ENCODE data around the gene MGAT4C.
"Not testable (repeated sequence)": the region's sequence is repeated elsewhere in the genome, so short reads cannot be mapped to it uniquely, and the experiment has no call there.

The MGAT4C gene

DNA sequence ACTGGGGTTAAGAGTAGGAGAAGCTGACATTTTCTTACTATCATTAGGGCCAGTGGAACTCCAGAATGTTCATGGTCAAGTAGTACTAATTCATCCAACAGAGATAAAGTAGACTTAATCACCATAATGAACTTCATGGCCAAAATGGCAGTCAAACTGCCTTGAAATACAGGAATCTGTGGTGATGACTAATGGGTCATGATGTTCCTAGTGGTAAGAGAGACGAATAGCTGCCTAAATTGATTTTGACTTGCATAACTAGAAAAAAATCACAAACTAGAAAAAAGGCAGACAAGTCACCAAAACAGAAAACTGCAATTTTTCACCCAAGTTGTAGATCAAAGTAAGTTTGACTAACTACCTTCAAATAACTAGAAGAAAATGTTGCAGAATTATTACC, 138.5 kb downstream of the MGAT4C start:
- TF ChIP-seq POU2F2 (IDR thresholded peaks at IDR 0.05; ENCODE audit: low read depth, low read length), result no peak
- TF ChIP-seq POLR2A (IDR thresholded peaks at IDR 0.05; ENCODE audit: low read depth, low read length), result no peak
- no peak for TF ChIP-seq POLR2AphosphoS5 (IDR thresholded peaks at IDR 0.05; ENCODE audit: low read depth, low read length)
- no peak for TF ChIP-seq SPI1 (IDR thresholded peaks at IDR 0.05; ENCODE audit: low read depth, low read length)
- no peak for TF ChIP-seq TAF1 (IDR thresholded peaks at IDR 0.05; ENCODE audit: low read depth, low read length)
- TF ChIP-seq PAX5 (IDR thresholded peaks at IDR 0.05; ENCODE audit: insufficient read depth, low read length, severe bottlenecking), result no peak
- no peak for FAIRE-seq
- no peak for DNase-seq (ENCODE audit: insufficient read length, low spot score)

DNA sequence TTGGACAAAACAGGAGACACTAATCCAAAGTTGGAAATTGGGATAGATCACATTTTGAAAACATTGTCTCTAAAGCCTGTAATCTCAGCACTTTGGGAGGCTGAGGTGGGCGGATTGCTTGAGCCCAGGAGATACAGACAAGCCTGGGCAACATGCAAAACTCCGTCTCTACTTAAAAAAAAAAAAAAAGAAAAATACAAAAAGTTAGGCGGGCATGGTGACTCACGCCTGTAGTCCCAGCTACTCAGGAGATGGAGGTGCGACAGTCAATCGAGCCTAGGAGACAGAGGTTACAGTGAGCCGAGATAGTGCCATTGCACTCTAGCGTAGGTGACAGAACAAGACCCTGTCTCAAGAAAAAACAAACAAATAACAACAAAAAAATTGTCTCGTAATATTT, 152.1 kb downstream of the MGAT4C start:
- TF ChIP-seq POLR2A (IDR thresholded peaks at IDR 0.05; ENCODE audit: low read depth, low read length) (no peak), PAX5 (IDR thresholded peaks at IDR 0.05; ENCODE audit: insufficient read depth, low read length, severe bottlenecking) (no peak), TAF1 (IDR thresholded peaks at IDR 0.05; ENCODE audit: low read depth, low read length) (no peak), POLR2AphosphoS5 (IDR thresholded peaks at IDR 0.05; ENCODE audit: low read depth, low read length) (no peak)
- FAIRE-seq, result no peak
- DNase-seq (ENCODE audit: insufficient read length, low spot score), result no peak

- TF ChIP-seq PAX5 (IDR thresholded peaks at IDR 0.05; ENCODE audit: insufficient read depth, low read length, severe bottlenecking), result no peak
- TF ChIP-seq POU2F2 (IDR thresholded peaks at IDR 0.05; ENCODE audit: low read depth, low read length), result no peak
- no peak for TF ChIP-seq TAF1 (IDR thresholded peaks at IDR 0.05; ENCODE audit: low read depth, low read length)
- TF ChIP-seq POLR2A (IDR thresholded peaks at IDR 0.05; ENCODE audit: low read depth, low read length), result no peak
- TF ChIP-seq SPI1 (IDR thresholded peaks at IDR 0.05; ENCODE audit: low read depth, low read length), result no peak
- no peak for TF ChIP-seq POLR2AphosphoS5 (IDR thresholded peaks at IDR 0.05; ENCODE audit: low read depth, low read length)
- FAIRE-seq, result no peak
- no peak for DNase-seq (ENCODE audit: insufficient read length, low spot score)
These were observed 159.0 kb downstream of the MGAT4C start for GRCh38 chr12:86097161-86097560.

- no peak for DNase-seq (ENCODE audit: insufficient read length, low spot score)
- no peak for FAIRE-seq
- no peak for TF ChIP-seq POU2F2 (IDR thresholded peaks at IDR 0.05; ENCODE audit: low read depth, low read length)
- TF ChIP-seq POLR2AphosphoS5 (IDR thresholded peaks at IDR 0.05; ENCODE audit: low read depth, low read length), result no peak
- TF ChIP-seq TAF1 (IDR thresholded peaks at IDR 0.05; ENCODE audit: low read depth, low read length), result no peak
- no peak for TF ChIP-seq POLR2A (IDR thresholded peaks at IDR 0.05; ENCODE audit: low read depth, low read length)
- TF ChIP-seq SPI1 (IDR thresholded peaks at IDR 0.05; ENCODE audit: low read depth, low read length), result no peak
- TF ChIP-seq PAX5 (IDR thresholded peaks at IDR 0.05; ENCODE audit: insufficient read depth, low read length, severe bottlenecking), result no peak
These were observed 164.5 kb downstream of the MGAT4C start for GRCh38 chr12:86091681-86092080.

DNA sequence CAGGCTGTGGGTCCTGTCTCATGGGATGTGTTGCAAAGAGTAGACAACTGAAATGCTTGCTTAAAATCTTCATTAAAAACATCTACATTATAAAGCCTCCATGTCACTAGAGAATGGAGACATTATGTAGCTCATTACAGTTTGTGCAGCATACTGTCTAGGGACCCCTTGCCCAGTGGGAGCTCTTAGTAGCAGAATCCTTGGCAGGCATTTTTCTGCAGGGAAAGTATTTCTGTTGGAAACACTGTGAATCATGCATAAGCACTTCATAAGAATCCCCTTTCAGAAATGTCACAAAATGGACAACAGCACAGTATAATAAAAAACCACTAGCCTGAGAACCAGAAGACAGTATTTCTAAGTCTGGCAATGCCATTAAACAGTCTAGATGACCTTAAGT, 174.3 kb downstream of the MGAT4C start:
- no peak for TF ChIP-seq TAF1 (IDR thresholded peaks at IDR 0.05; ENCODE audit: low read depth, low read length)
- no peak for TF ChIP-seq SPI1 (IDR thresholded peaks at IDR 0.05; ENCODE audit: low read depth, low read length)
- TF ChIP-seq POU2F2 (IDR thresholded peaks at IDR 0.05; ENCODE audit: low read depth, low read length), result no peak
- no peak for TF ChIP-seq PAX5 (IDR thresholded peaks at IDR 0.05; ENCODE audit: insufficient read depth, low read length, severe bottlenecking)
- no peak for TF ChIP-seq POLR2AphosphoS5 (IDR thresholded peaks at IDR 0.05; ENCODE audit: low read depth, low read length)
- no peak for TF ChIP-seq POLR2A (IDR thresholded peaks at IDR 0.05; ENCODE audit: low read depth, low read length)
- DNase-seq (ENCODE audit: insufficient read length, low spot score) (no peak), FAIRE-seq (no peak)

GRCh38 chr12:86059052-86059451, 197.1 kb downstream of the MGAT4C start:
- not testable (repeated sequence) for FAIRE-seq; DNase-seq (ENCODE audit: insufficient read length, low spot score)

DNA sequence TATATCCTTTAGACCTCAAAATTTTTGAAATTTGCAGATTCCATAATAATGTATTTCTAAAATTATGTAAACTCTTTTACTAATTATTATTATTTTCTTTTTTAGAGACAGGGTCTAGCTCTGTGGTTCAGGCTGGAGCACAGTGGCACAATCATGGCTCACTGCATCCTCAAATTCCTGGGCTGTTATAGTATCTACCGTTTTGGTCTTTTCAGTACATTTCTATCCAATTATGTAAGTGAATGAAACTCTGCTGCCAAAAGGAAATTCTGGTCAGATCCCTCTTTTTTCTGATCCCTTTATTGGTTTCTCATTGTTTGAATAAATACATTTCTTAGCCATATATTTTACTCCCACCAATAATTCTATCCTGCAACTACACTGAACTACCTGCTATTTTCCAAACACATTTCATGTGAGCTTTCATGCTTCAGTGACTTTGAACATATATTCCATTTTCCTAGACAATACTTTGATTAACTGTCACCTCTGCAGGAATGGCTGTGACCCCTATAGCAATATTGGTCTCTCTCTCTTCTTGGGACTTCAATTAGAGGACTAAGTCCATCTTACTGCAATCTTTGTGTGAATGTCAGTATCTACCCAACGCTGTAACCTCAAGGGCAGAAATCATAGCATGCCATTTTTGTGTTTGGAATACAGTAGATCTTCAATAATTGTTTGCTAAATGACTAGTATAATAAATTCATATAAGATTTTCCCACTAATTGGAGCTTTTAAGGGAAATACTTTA, 198.9 kb downstream of the MGAT4C start:
- FAIRE-seq, result no peak
- DNase-seq (ENCODE audit: insufficient read length, low spot score), result no peak
- TF ChIP-seq POLR2AphosphoS5 (IDR thresholded peaks at IDR 0.05; ENCODE audit: low read depth, low read length) (no peak), TAF1 (IDR thresholded peaks at IDR 0.05; ENCODE audit: low read depth, low read length) (no peak), POLR2A (IDR thresholded peaks at IDR 0.05; ENCODE audit: low read depth, low read length) (no peak), PAX5 (IDR thresholded peaks at IDR 0.05; ENCODE audit: insufficient read depth, low read length, severe bottlenecking) (no peak), SPI1 (IDR thresholded peaks at IDR 0.05; ENCODE audit: low read depth, low read length) (no peak), POU2F2 (IDR thresholded peaks at IDR 0.05; ENCODE audit: low read depth, low read length) (no peak)

DNA sequence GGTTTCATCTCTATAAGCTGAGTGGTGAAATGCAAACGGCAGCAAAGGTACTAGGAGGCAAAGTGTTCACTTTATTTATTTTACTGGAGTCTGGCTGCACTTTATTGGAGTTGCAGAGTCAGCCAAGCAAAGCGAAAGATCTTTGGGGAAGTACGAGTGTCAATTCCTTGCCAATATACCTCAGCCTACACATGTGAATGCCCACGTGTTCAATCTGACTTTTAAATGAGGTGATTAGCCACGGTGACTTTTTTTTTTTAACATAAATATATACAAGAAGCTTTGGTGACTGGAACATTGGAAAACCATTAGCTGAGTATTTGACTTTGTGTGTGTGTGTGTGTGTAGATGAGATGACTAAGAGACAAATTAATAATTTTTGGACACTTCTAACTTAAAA, 203.3 kb downstream of the MGAT4C start:
- no peak for FAIRE-seq
- TF ChIP-seq POLR2A (IDR thresholded peaks at IDR 0.05; ENCODE audit: low read depth, low read length), result no peak
- TF ChIP-seq TAF1 (IDR thresholded peaks at IDR 0.05; ENCODE audit: low read depth, low read length), result no peak
- no peak for TF ChIP-seq SPI1 (IDR thresholded peaks at IDR 0.05; ENCODE audit: low read depth, low read length)
- TF ChIP-seq PAX5 (IDR thresholded peaks at IDR 0.05; ENCODE audit: insufficient read depth, low read length, severe bottlenecking), result no peak
- TF ChIP-seq POU2F2 (IDR thresholded peaks at IDR 0.05; ENCODE audit: low read depth, low read length), result no peak
- TF ChIP-seq POLR2AphosphoS5 (IDR thresholded peaks at IDR 0.05; ENCODE audit: low read depth, low read length), result no peak
- DNase-seq (ENCODE audit: insufficient read length, low spot score), result no peak

GRCh38 chr12:86050010-86050409, 206.2 kb downstream of the MGAT4C start:
- FAIRE-seq (no peak), DNase-seq (ENCODE audit: insufficient read length, low spot score) (no peak)
- TF ChIP-seq POU2F2 (IDR thresholded peaks at IDR 0.05; ENCODE audit: low read depth, low read length) (no peak), PAX5 (IDR thresholded peaks at IDR 0.05; ENCODE audit: insufficient read depth, low read length, severe bottlenecking) (no peak), POLR2A (IDR thresholded peaks at IDR 0.05; ENCODE audit: low read depth, low read length) (no peak), TAF1 (IDR thresholded peaks at IDR 0.05; ENCODE audit: low read depth, low read length) (no peak), SPI1 (IDR thresholded peaks at IDR 0.05; ENCODE audit: low read depth, low read length) (no peak), POLR2AphosphoS5 (IDR thresholded peaks at IDR 0.05; ENCODE audit: low read depth, low read length) (no peak)

GRCh38 chr12:86044396-86044795, 211.8 kb downstream of the MGAT4C start:
- DNase-seq (ENCODE audit: insufficient read length, low spot score) (no peak), FAIRE-seq (no peak)
- TF ChIP-seq POLR2A (IDR thresholded peaks at IDR 0.05; ENCODE audit: low read depth, low read length), result no peak
- no peak for TF ChIP-seq PAX5 (IDR thresholded peaks at IDR 0.05; ENCODE audit: insufficient read depth, low read length, severe bottlenecking)
- no peak for TF ChIP-seq POLR2AphosphoS5 (IDR thresholded peaks at IDR 0.05; ENCODE audit: low read depth, low read length)
- TF ChIP-seq POU2F2 (IDR thresholded peaks at IDR 0.05; ENCODE audit: low read depth, low read length), result no peak
- no peak for TF ChIP-seq TAF1 (IDR thresholded peaks at IDR 0.05; ENCODE audit: low read depth, low read length)
- no peak for TF ChIP-seq SPI1 (IDR thresholded peaks at IDR 0.05; ENCODE audit: low read depth, low read length)
